Measurements from ENCODE around the gene TBX4. TPM values are rescaled to one million over a fixed set of nuclear protein-coding genes. Genes with fewer than 3 reads are reported as not detected.

TBX4 gene
- total and polyA plus RNA-seq, 2 donors from 2014 or later: not detected

GRCh38 chr17:61498042-61498994, 46.1 kb downstream of the TBX4 start:
- no peak for DNase-seq
- intact Hi-C loops (cut with DNase I): no loop called here

GRCh38 chr17:61499632-61500031, 47.4 kb downstream of the TBX4 start:
- H3K9me3 ChIP-seq (ENCODE audit: control insufficient read depth in 2 of 3, insufficient read depth in 1 of 3, low read length in 3 of 3): no peaks in the 10 kb centered on the region
- H3K27me3 ChIP-seq (ENCODE audit: control insufficient read depth, insufficient read depth, low read length): no peaks in the 10 kb centered on the region
- no peak for TF ChIP-seq CTCF (IDR thresholded peaks at IDR 0.05; ENCODE audit: borderline replicate concordance, extremely low read depth, insufficient read depth)
- DNase-seq: no peak
- no peak for FAIRE-seq
- no peak overlapping the region for H3K27ac ChIP-seq (ENCODE audit: low read depth in 2 of 2, low read length in 2 of 2)
- no peak overlapping the region for H3K9ac ChIP-seq (ENCODE audit: low read length in 3 of 3)
- intact Hi-C loops (cut with DNase I): no loop called here
- H3K4me3 ChIP-seq (ENCODE audit: low read length in 3 of 3): no peak overlapping the region
- no peaks in the 10 kb centered on the region for H3K36me3 ChIP-seq (ENCODE audit: control insufficient read depth in 2 of 3, insufficient read depth in 3 of 3, low read length in 3 of 3)
- H3K4me1 ChIP-seq (ENCODE audit: control insufficient read depth in 2 of 3, insufficient read depth in 2 of 3, low read depth in 1 of 3, low read length in 3 of 3): no peaks in the 10 kb centered on the region

More at GRCh38 chr17:61498042-61498994, 46.1 kb downstream of the TBX4 start:
- Histone ChIP-seq H3K4me3 (ENCODE audit: low read length in 3 of 3) (no peak overlapping the region), H3K9ac (ENCODE audit: low read length in 3 of 3) (no peak overlapping the region), H3K27me3 (ENCODE audit: control insufficient read depth, insufficient read depth, low read length) (no peaks in the 10 kb centered on the region), H3K27ac (ENCODE audit: low read depth in 2 of 2, low read length in 2 of 2) (no peak overlapping the region), H3K4me1 (ENCODE audit: control insufficient read depth in 2 of 3, insufficient read depth in 2 of 3, low read depth in 1 of 3, low read length in 3 of 3) (no peaks in the 10 kb centered on the region), H3K9me3 (ENCODE audit: control insufficient read depth in 2 of 3, insufficient read depth in 1 of 3, low read length in 3 of 3) (no peaks in the 10 kb centered on the region), H3K36me3 (ENCODE audit: control insufficient read depth in 2 of 3, insufficient read depth in 3 of 3, low read length in 3 of 3) (no peaks in the 10 kb centered on the region)
- no peak for TF ChIP-seq CTCF (IDR thresholded peaks at IDR 0.05; ENCODE audit: borderline replicate concordance, extremely low read depth, insufficient read depth)
- FAIRE-seq: no peak

GRCh38 chr17:61500287-61500686, 48.1 kb downstream of the TBX4 start:
- no peak overlapping the region for H3K9ac ChIP-seq (ENCODE audit: low read length in 3 of 3)
- intact Hi-C loops (cut with DNase I): no loop called here
- no peaks in the 10 kb centered on the region for H3K27me3 ChIP-seq (ENCODE audit: control insufficient read depth, insufficient read depth, low read length)
- H3K36me3 ChIP-seq (ENCODE audit: control insufficient read depth in 2 of 3, insufficient read depth in 3 of 3, low read length in 3 of 3): no peaks in the 10 kb centered on the region
- no peak for FAIRE-seq
- H3K4me1 ChIP-seq (ENCODE audit: control insufficient read depth in 2 of 3, insufficient read depth in 2 of 3, low read depth in 1 of 3, low read length in 3 of 3): no peaks in the 10 kb centered on the region
- no peak for TF ChIP-seq CTCF (IDR thresholded peaks at IDR 0.05; ENCODE audit: borderline replicate concordance, extremely low read depth, insufficient read depth)
- no peak overlapping the region for H3K4me3 ChIP-seq (ENCODE audit: low read length in 3 of 3)
- H3K27ac ChIP-seq (ENCODE audit: low read depth in 2 of 2, low read length in 2 of 2): no peak overlapping the region
- H3K9me3 ChIP-seq (ENCODE audit: control insufficient read depth in 2 of 3, insufficient read depth in 1 of 3, low read length in 3 of 3): no peaks in the 10 kb centered on the region
- no peak for DNase-seq
